ENCODE results near the gene TXNL4B. TPM values are rescaled to one million over a fixed set of nuclear protein-coding genes. Genes with fewer than 3 reads are reported as not detected.

The TXNL4B gene
- 10 to 100 TPM in 1 of 2 donors, 1 to 10 TPM in 1; 3.7 to 38.6 TPM for total RNA-seq

DNA sequence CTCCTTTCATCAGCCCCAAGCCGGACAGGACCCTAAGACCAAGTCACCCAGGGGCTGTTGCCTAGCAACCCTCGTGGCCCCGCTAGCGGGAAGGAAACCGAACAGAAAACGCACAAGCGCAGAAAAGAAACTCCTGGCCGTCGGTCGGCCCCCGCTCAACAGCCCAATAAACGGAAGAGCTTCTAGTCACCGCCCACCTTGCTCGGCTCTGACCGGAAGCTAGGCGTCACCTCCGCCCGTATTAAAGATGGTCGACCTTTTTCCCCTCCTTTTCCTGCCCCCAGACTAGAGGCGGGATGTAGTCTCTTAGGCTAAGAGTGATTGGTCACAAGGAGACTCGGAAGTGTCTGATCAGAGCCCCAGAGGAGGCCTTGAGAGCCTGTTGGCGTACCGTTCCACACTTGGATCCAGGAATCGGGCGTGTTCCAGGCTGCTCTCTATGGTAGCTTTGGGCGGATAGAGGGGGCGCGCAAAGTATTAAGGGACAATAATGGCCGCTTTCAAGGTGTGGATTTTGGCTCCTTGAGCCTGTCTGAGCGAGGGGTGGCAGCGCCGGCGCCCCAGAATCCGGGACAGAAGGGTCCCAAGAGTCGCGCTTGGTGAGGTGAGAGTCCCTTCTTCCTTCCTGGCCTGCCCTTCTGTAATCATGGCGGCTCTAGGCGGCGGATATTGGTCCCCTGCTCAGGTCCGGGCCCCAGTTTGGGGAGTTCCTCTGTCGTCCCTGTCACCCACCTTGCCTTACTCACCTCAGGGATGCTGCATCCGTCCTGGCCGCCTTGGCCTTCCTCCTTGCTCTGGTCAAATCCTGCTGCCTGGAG, at the start of gene TXNL4B, which contains the start of gene DHX38:
Gene TXNL4B, minus strand, starts transcription at position 173 of the 818 bp plus-strand sequence. CDS start 2,871 bp downstream, outside the sequence.
Gene DHX38, plus strand, starts transcription at position 400 of the 818 bp plus-strand sequence. CDS start 2,311 bp downstream, outside the sequence.
- DNase-seq (ENCODE audit: low spot score): peak; percentile 88
- H3K4me1 ChIP-seq (ENCODE audit: control insufficient read depth in 1 of 2, low read depth in 2 of 2): peaks cover 22 to 31% of the 10 kb centered on the region in 2 donors
- no peaks in the 10 kb centered on the region for H3K27me3 ChIP-seq (replicated peaks; ENCODE audit: insufficient read depth)
- peak within 1 kb of the TSS; percentile 97 for H3K4me3 ChIP-seq
- H3K36me3 ChIP-seq: peaks cover 39% of the 10 kb centered on the region
- peak within 1 kb of the TSS; percentile 79 to 86 for H3K27ac ChIP-seq
- H3K9me3 ChIP-seq: no peaks in the 10 kb centered on the region
- ATAC-seq (ENCODE audit: insufficient number of reproducible peaks, low FRiP score, low read depth): peak; percentile 100
- TF ChIP-seq, protein P1, sequence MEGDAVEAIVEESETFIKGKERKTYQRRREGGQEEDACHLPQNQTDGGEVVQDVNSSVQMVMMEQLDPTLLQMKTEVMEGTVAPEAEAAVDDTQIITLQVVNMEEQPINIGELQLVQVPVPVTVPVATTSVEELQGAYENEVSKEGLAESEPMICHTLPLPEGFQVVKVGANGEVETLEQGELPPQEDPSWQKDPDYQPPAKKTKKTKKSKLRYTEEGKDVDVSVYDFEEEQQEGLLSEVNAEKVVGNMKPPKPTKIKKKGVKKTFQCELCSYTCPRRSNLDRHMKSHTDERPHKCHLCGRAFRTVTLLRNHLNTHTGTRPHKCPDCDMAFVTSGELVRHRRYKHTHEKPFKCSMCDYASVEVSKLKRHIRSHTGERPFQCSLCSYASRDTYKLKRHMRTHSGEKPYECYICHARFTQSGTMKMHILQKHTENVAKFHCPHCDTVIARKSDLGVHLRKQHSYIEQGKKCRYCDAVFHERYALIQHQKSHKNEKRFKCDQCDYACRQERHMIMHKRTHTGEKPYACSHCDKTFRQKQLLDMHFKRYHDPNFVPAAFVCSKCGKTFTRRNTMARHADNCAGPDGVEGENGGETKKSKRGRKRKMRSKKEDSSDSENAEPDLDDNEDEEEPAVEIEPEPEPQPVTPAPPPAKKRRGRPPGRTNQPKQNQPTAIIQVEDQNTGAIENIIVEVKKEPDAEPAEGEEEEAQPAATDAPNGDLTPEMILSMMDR (IDR thresholded peaks at IDR 0.05): no peak

GRCh38 chr16:72142476-72142875, 49.1 kb upstream of the TXNL4B start:
- Histone ChIP-seq H3K9me3 (no peaks in the 10 kb centered on the region), H3K4me1 (ENCODE audit: control insufficient read depth in 1 of 2, low read depth in 2 of 2) (no peaks in the 10 kb centered on the region), H3K36me3 (no peaks in the 10 kb centered on the region), H3K4me3 (no peak overlapping the region), H3K27me3 (replicated peaks; ENCODE audit: insufficient read depth) (no peaks in the 10 kb centered on the region), H3K27ac (no peak overlapping the region)
- no peak for ATAC-seq (ENCODE audit: insufficient number of reproducible peaks, low FRiP score, low read depth)
- TF ChIP-seq, protein P1 (IDR thresholded peaks at IDR 0.05): no peak
- DNase-seq (ENCODE audit: low spot score): no peak

GRCh38 chr16:72139908-72140307, 46.5 kb upstream of the TXNL4B start:
- H3K4me3 ChIP-seq: no peak overlapping the region
- no peaks in the 10 kb centered on the region for H3K9me3 ChIP-seq
- no peaks in the 10 kb centered on the region for H3K27me3 ChIP-seq (replicated peaks; ENCODE audit: insufficient read depth)
- DNase-seq (ENCODE audit: low spot score): no peak
- TF ChIP-seq, protein P1 (IDR thresholded peaks at IDR 0.05): no peak
- no peaks in the 10 kb centered on the region for H3K4me1 ChIP-seq (ENCODE audit: control insufficient read depth in 1 of 2, low read depth in 2 of 2)
- no peak for ATAC-seq (ENCODE audit: insufficient number of reproducible peaks, low FRiP score, low read depth)
- no peak overlapping the region for H3K27ac ChIP-seq
- no peaks in the 10 kb centered on the region for H3K36me3 ChIP-seq

DNA sequence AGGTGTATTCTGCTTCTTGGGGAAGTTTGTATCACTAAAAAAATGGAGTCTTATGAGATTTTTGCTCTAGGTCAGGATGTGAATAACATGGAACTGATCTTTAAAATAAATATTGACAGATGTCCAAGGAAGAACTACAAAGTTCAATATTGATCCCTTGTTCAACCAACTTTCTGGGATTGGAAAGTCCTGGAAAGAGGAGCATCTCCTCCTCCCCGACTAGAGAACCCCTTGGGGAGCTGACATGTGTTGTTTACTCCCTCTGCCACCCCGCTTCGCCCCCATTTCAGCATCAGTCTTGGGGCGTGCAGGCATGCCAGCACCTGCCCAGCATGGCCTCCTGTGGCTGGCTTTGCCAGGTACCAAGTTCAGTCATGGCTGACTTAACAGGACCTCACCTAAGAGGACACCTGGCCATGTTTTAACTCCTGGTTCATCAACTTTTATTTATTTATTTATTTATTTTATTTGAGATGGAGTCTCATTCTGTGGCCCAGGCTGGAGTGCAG, 44.7 kb upstream of the TXNL4B start:
- no peak for ATAC-seq (ENCODE audit: insufficient number of reproducible peaks, low FRiP score, low read depth)
- TF ChIP-seq, protein P1 (IDR thresholded peaks at IDR 0.05): no peak
- no peaks in the 10 kb centered on the region for H3K9me3 ChIP-seq

GRCh38 chr16:72137380-72138063, 44.1 kb upstream of the TXNL4B start:
- Histone ChIP-seq H3K4me1 (ENCODE audit: control insufficient read depth in 1 of 2, low read depth in 2 of 2) (no peaks in the 10 kb centered on the region), H3K36me3 (no peaks in the 10 kb centered on the region), H3K9me3 (no peaks in the 10 kb centered on the region), H3K27me3 (replicated peaks; ENCODE audit: insufficient read depth) (no peaks in the 10 kb centered on the region), H3K27ac (no peak overlapping the region), H3K4me3 (no peak overlapping the region)
- TF ChIP-seq, protein P1 (IDR thresholded peaks at IDR 0.05): no peak
- ATAC-seq (ENCODE audit: insufficient number of reproducible peaks, low FRiP score, low read depth) (no peak), DNase-seq (ENCODE audit: low spot score) (no peak)

More for the DNA sequence above, 44.7 kb upstream of the TXNL4B start:
- H3K4me3 ChIP-seq: no peak overlapping the region
- no peaks in the 10 kb centered on the region for H3K27me3 ChIP-seq (replicated peaks; ENCODE audit: insufficient read depth)
- no peak for DNase-seq (ENCODE audit: low spot score)
- no peak overlapping the region for H3K27ac ChIP-seq
- no peaks in the 10 kb centered on the region for H3K36me3 ChIP-seq
- no peaks in the 10 kb centered on the region for H3K4me1 ChIP-seq (ENCODE audit: control insufficient read depth in 1 of 2, low read depth in 2 of 2)

Data from thoracic aorta (tissue), 2 donors.